HEK293 (cell line): Measurements from ENCODE around the gene GTPBP3.

ENCODE experiments used
- CTCF ChIA-PET: fragments of 350-600 bp; formaldehyde crosslinking; extraction: SDS; loops from one replicate; lab custom pipeline; 2021; ENCODE audit warnings: antibody characterized with exemption; lab: Yijun Ruan, JAX
- POLR2A ChIA-PET: fragments of 300-600 bp; formaldehyde crosslinking; extraction: SDS; loops from one replicate; lab custom pipeline; 2020; ENCODE audit warnings: antibody characterized with exemption, inconsistent platforms; lab: Yijun Ruan, JAX
- H3K27ac ChIP-seq: fragments of 200-500 bp; sonication (Bioruptor generic); 2 replicates; pipeline ENCODE4 v1.5.1; 2014; ENCODE audit warnings: low read depth, low read length, control low read depth, inconsistent platforms; ENCODE audit errors: extremely low read depth
- H3K36me3 ChIP-seq, 2 experiments: fragments of 200-500 bp in 1 of 2; sonication (Bioruptor generic) in 1 of 2; 1 replicate in 1 of 2; 2 replicates in 1 of 2; pipeline ENCODE4 v1.5.1; 2014 to 2017; ENCODE audit warnings: inconsistent platforms in 2 of 2, low read length in 2 of 2; ENCODE audit not compliant: control insufficient read depth in 2 of 2, insufficient read depth in 1 of 2
- H3K4me1 ChIP-seq: fragments of 200-500 bp; sonication (Bioruptor generic); 2 replicates; pipeline ENCODE4 v1.5.1; 2014; ENCODE audit warnings: mild to moderate bottlenecking, low read length, inconsistent platforms; ENCODE audit not compliant: control insufficient read depth, insufficient read depth
- H3K4me3 ChIP-seq: 2 replicates; pipeline ENCODE4 v1.5.1; 2011; ENCODE audit warnings: low read depth, mild to moderate bottlenecking, control low read depth, low read length, moderate library complexity
- H3K9me3 ChIP-seq: fragments of 200-500 bp; sonication (Bioruptor generic); 2 replicates; pipeline ENCODE4 v1.5.1; 2014; ENCODE audit warnings: low read depth, low read length, inconsistent platforms; ENCODE audit not compliant: control insufficient read depth, insufficient read depth
- FEZF1 ChIP-seq: fragments of 450-650 bp; formaldehyde crosslinking; IDR thresholded peaks from 2 replicates; pipeline ENCODE4 v1.5.1; 2016; ENCODE audit warnings: missing biosample characterization, missing genetic modification characterization
- GLIS2 ChIP-seq: fragments of 450-650 bp; formaldehyde crosslinking; IDR thresholded peaks from 2 replicates; pipeline ENCODE4 v1.5.1; 2016; ENCODE audit warnings: missing biosample characterization, missing genetic modification characterization
- HOXC10 ChIP-seq: sonication (generic); formaldehyde crosslinking; IDR thresholded peaks from 2 replicates; pipeline ENCODE4 v1.8.1; 2023; ENCODE audit warnings: mild to moderate bottlenecking, missing genetic modification reagents
- MYNN ChIP-seq: fragments of 450-650 bp; formaldehyde crosslinking; IDR thresholded peaks from 2 replicates; pipeline ENCODE4 v1.5.1; 2016; ENCODE audit warnings: missing biosample characterization, missing genetic modification characterization, borderline replicate concordance
- PRDM6 ChIP-seq: fragments of 450-650 bp; formaldehyde crosslinking; IDR thresholded peaks from 2 replicates; pipeline ENCODE4 v1.5.1; 2017; ENCODE audit warnings: missing biosample characterization, missing genetic modification characterization
- ZBTB20 ChIP-seq: fragments of 450-650 bp; formaldehyde crosslinking; IDR thresholded peaks from 2 replicates; pipeline ENCODE4 v1.5.1; 2016; ENCODE audit warnings: missing biosample characterization, missing genetic modification characterization
- ZBTB6 ChIP-seq: fragments of 450-650 bp; formaldehyde crosslinking; IDR thresholded peaks from 2 replicates; pipeline ENCODE4 v1.5.1; 2017; ENCODE audit warnings: missing biosample characterization, missing genetic modification characterization
- ZBTB8A ChIP-seq: fragments of 450-650 bp; formaldehyde crosslinking; IDR thresholded peaks from 2 replicates; pipeline ENCODE4 v1.5.1; 2016; ENCODE audit warnings: missing biosample characterization, missing genetic modification characterization
- ZNF121 ChIP-seq: fragments of 450-650 bp; formaldehyde crosslinking; IDR thresholded peaks from 2 replicates; pipeline ENCODE4 v1.5.1; 2016; ENCODE audit warnings: missing biosample characterization, missing genetic modification characterization
- ZNF146 ChIP-seq: fragments of 450-650 bp; formaldehyde crosslinking; IDR thresholded peaks from 2 replicates; pipeline ENCODE4 v1.5.1; 2016; ENCODE audit warnings: missing biosample characterization, missing genetic modification characterization
- ZNF202 ChIP-seq: fragments of 450-650 bp; formaldehyde crosslinking; IDR thresholded peaks from 2 replicates; pipeline ENCODE4 v1.5.1; 2016; ENCODE audit warnings: missing biosample characterization, missing genetic modification characterization, borderline replicate concordance
- ZNF248 ChIP-seq: fragments of 450-650 bp; formaldehyde crosslinking; IDR thresholded peaks from 2 replicates; pipeline ENCODE4 v1.5.1; 2017; ENCODE audit warnings: missing biosample characterization, missing genetic modification characterization
- ZNF404 ChIP-seq: fragments of 450-650 bp; formaldehyde crosslinking; IDR thresholded peaks from 2 replicates; pipeline ENCODE4 v1.5.1; 2017; ENCODE audit warnings: missing biosample characterization, missing genetic modification characterization
- ZNF555 ChIP-seq: fragments of 450-650 bp; formaldehyde crosslinking; conservative IDR thresholded peaks from 2 replicates; pipeline ENCODE4 v1.5.1; 2017; ENCODE audit warnings: missing biosample characterization, mild to moderate bottlenecking, missing genetic modification characterization, inconsistent platforms
- ZNF639 ChIP-seq: fragments of 450-650 bp; formaldehyde crosslinking; IDR thresholded peaks from 2 replicates; pipeline ENCODE4 v1.5.1; 2016; ENCODE audit warnings: missing biosample characterization, missing genetic modification characterization
- ZNF677 ChIP-seq: fragments of 450-650 bp; IDR thresholded peaks from 2 replicates; pipeline ENCODE4 v1.5.0; 2018; ENCODE audit warnings: missing biosample characterization, mild to moderate bottlenecking, missing genetic modification characterization, moderate library complexity
- ZNF747 ChIP-seq: fragments of 450-650 bp; formaldehyde crosslinking; IDR thresholded peaks from 2 replicates; pipeline ENCODE4 v1.5.1; 2016; ENCODE audit warnings: missing biosample characterization, missing genetic modification characterization

Gene GTPBP3

GRCh38 chr19:17325881-17326594 lies 11.3 kb upstream of the GTPBP3 start:
- CTCF ChIA-PET: interaction anchor here (0.7 to 0.8 kb wide), 2 partner anchors 21 to 61 kb away, joined by 3 read pairs; no protein-coding TSS in a partner anchor
- H3K27ac ChIP-seq: no peak overlapping the region
- no peaks in the 10 kb centered on the region for H3K9me3 ChIP-seq
- POLR2A ChIA-PET: interaction anchor here (2.2 kb wide), 1 partner anchor 16 kb away, joined by 12 read pairs; the partner anchor contains the start of gene DDA1
- no peaks in the 10 kb centered on the region for H3K4me1 ChIP-seq
- H3K4me3 ChIP-seq: no peak overlapping the region
- TF ChIP-seq ZNF121 (tag by site-specific recombination): no peak
- no peak for TF ChIP-seq ZNF747 (tag by site-specific recombination)
- no peak for TF ChIP-seq ZNF639
- no peak for TF ChIP-seq HOXC10 (CRISPR knock-in tag)
- no peak for TF ChIP-seq FEZF1 (tag by site-specific recombination)
- no peak for TF ChIP-seq ZNF248 (tag by site-specific recombination)
- TF ChIP-seq ZNF146: no peak
- TF ChIP-seq MYNN: no peak
- TF ChIP-seq ZNF404: no peak
- TF ChIP-seq PRDM6 (tag by site-specific recombination): no peak
- H3K36me3 ChIP-seq: peaks cover 0 to 23% of the 10 kb centered on the region in 2 experiments; a peak in 1 of 3 replicates

GRCh38 chr19:17326595-17326966 lies 10.8 kb upstream of the GTPBP3 start:
- Histone ChIP-seq H3K36me3 (peaks cover 0 to 20% of the 10 kb centered on the region in 2 experiments; a peak in 2 of 3 replicates), H3K9me3 (no peaks in the 10 kb centered on the region), H3K4me1 (no peaks in the 10 kb centered on the region), H3K27ac (no peak overlapping the region), H3K4me3 (no peak overlapping the region)
- CTCF ChIA-PET: interaction anchor here (0.8 kb wide), 1 partner anchor 60 kb away, joined by 3 read pairs; no protein-coding TSS in a partner anchor
- POLR2A ChIA-PET: no interaction called here
- TF ChIP-seq ZNF555 (tag by site-specific recombination): no peak
- no peak for TF ChIP-seq ZNF677 (tag by site-specific recombination)
- no peak for TF ChIP-seq ZBTB8A
- no peak for TF ChIP-seq ZNF202 (tag by site-specific recombination)

- Histone ChIP-seq H3K9me3 (no peaks in the 10 kb centered on the region), H3K4me1 (no peaks in the 10 kb centered on the region), H3K27ac (no peak overlapping the region), H3K4me3 (no peak overlapping the region), H3K36me3 (peaks cover 0 to 15% of the 10 kb centered on the region in 2 experiments; a peak in 2 of 3 replicates)
- TF ChIP-seq ZBTB6 (tag by site-specific recombination) (0 out of 2 replicates have a peak, but pooled peaks have one; percentile 8), ZBTB20 (tag by site-specific recombination) (no peak), GLIS2 (tag by site-specific recombination) (0 out of 2 replicates have a peak, but pooled peaks have one; percentile 16)
- POLR2A ChIA-PET: interaction anchor here (2.0 to 2.6 kb wide), 2 partner anchors 9 to 18 kb away, joined by 8 to 13 read pairs; partner anchors contain the start of gene DDA1
- CTCF ChIA-PET: interaction anchor here (0.8 kb wide), 1 partner anchor 60 kb away, joined by 3 read pairs; no protein-coding TSS in a partner anchor
Observed at GRCh38 chr19:17327068-17327653, 10.2 kb upstream of the GTPBP3 start.
